Activated CD4-positive, alpha-beta memory T cell treated with anti-CD3 and anti-CD28 coated beads for 36 hours (primary cell): ENCODE measurements around the gene RIPK4. TPM values are rescaled to one million over a fixed set of nuclear protein-coding genes. Genes with fewer than 3 reads are reported as not detected.
A peak's percentile ranks its signal among the peaks of the same experiment; 100 is the strongest.

ENCODE experiments used
- CTCF ChIA-PET: fragments of 350-600 bp; sonication (Branson Sonifier 250); formaldehyde crosslinking; loops from one replicate; lab custom pipeline; 2021; ENCODE audit warnings: antibody characterized with exemption, inconsistent platforms; lab: Charles Lee
- POLR2A ChIA-PET: fragments of 350-600 bp; sonication (Branson Sonifier 250); formaldehyde crosslinking; loops from one replicate; lab custom pipeline; 2021; ENCODE audit warnings: antibody characterized with exemption; lab: Charles Lee
- DNase-seq: peaks from one replicate; pipeline ENCODE4 v3.0.0-alpha.2; 2020
- H3K27ac Mint-ChIP-seq: one replicate; pipeline ENCODE4 v1.8.0; 2021; ENCODE audit warnings: mixed read lengths
- H3K27me3 Mint-ChIP-seq: one replicate; pipeline ENCODE4 v1.8.0; 2021; ENCODE audit warnings: mixed read lengths
- H3K36me3 Mint-ChIP-seq: one replicate; pipeline ENCODE4 v1.8.0; 2021; ENCODE audit warnings: mixed read lengths
- H3K4me1 Mint-ChIP-seq: one replicate; pipeline ENCODE4 v1.8.0; 2021; ENCODE audit warnings: low read depth, mixed read lengths
- H3K4me3 Mint-ChIP-seq: one replicate; pipeline ENCODE4 v1.8.0; 2021; ENCODE audit warnings: mild to moderate bottlenecking, mixed read lengths
- H3K9me3 Mint-ChIP-seq: one replicate; pipeline ENCODE4 v1.8.0; 2021; ENCODE audit warnings: mixed read lengths
- intact Hi-C: fragments of 100-400 bp; cut with micrococcal nuclease; formaldehyde crosslinking; loops from one replicate; pipeline ENCODE4 v1.15.1; 2023
- total RNA-seq, 2 experiments: library from RNA; stranded (reverse); gene quantifications; one replicate each; pipeline ENCODE4 v1.2.3, GENCODE V29; 2021

Gene RIPK4
- total RNA-seq, 2 experiments from 2014 or later = 0.10 to 0.24 TPM

DNA sequence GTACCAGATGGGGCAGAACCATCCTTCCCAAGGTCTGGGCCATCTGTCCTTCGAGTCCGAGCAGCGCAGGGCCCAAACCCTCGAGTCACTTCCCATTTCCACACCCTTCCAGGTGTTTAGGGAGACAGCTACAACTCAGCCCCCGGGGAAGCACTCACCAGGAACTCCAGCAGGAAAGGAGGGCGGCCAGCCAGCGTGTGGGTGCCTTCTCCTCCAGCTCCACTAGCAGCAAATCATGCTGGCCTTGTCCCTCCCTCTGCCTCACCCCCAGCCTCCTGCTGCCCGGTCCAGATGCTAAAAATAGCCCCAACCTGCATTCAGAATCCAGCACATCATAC lies 56.1 kb downstream of the RIPK4 start:
- peaks cover 11% of the 10 kb centered on the region for H3K4me1 Mint-ChIP-seq
- DNase-seq = no peak
- intact Hi-C loops = no loop called here
- ChIA-PET POLR2A (no interaction called here), CTCF (no interaction called here)
- no peak overlapping the region for H3K27ac Mint-ChIP-seq
- peaks cover 2% of the 10 kb centered on the region for H3K36me3 Mint-ChIP-seq
- peaks cover 9% of the 10 kb centered on the region for H3K9me3 Mint-ChIP-seq
- H3K27me3 Mint-ChIP-seq = peaks cover 45% of the 10 kb centered on the region
- no peak overlapping the region for H3K4me3 Mint-ChIP-seq

DNA sequence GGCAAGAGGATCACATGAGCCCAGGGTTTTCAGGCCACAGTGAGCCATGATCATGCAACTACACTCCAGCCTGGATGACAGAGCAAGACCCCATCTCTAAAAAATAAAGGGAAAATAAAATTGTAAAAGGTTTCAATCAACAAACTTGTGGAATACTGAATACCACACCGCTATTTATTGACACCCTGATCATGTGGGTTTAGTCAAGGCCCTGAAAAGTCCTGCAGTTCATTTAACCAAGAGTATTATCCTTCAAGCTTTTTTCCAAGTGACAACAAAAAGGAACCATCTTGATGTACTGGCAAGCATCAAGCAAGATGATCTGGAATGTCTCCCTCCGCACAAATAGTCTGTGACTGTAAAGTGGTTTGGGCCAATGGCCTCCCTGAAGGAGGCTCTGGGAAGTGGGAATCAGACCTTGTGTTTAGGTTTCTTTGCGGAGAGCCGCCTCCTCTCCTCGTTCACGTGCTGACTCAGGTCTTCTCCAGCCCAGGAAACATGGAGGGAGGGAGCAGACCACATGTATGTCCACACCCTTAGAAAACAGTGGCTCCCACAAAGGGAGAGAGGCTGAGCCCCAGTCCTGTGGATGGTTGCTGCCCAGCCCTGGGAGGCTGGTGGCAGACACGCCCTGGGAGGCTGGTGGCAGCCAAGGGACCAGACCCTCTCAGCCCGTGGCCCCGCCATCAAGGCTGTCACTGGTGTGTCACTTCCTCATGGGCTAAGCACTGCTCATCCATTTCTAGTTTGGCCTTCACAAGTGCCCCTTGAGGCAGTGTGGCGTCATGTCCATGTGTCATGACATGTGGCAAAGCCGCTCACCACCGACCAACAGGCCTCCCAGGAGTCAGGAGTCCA lies 56.7 kb downstream of the RIPK4 start:
- Mint-ChIP-seq H3K27me3 (peaks cover 44% of the 10 kb centered on the region), H3K27ac (no peak overlapping the region), H3K4me3 (no peak overlapping the region), H3K9me3 (peaks cover 9% of the 10 kb centered on the region), H3K4me1 (peaks cover 11% of the 10 kb centered on the region), H3K36me3 (peaks cover 2% of the 10 kb centered on the region)
- intact Hi-C loops = no loop called here
- ChIA-PET CTCF (no interaction called here), POLR2A (no interaction called here)
- DNase-seq = no peak

DNA sequence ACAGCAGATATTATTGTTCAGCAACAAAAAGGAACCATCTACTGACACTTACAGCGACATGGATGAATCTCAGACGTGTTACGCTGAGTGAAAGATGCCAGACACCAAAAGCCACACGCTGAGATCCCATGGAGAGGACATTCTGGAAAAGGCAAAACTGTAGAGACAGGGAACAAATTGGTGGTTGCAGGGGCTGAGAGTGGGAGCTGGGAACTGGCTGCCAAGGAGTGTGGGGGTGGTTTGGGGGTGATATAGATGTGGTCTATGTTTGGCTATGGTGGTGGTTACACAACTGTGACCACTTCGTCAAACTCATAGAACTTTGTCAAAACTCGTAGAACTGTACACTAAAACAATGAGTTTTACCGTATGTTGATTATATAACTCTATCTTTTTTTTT lies 57.7 kb downstream of the RIPK4 start:
- H3K36me3 Mint-ChIP-seq = peaks cover 2% of the 10 kb centered on the region
- ChIA-PET CTCF (no interaction called here), POLR2A (no interaction called here)
- no peak for DNase-seq
- intact Hi-C loops = no loop called here
- peaks cover 36% of the 10 kb centered on the region for H3K27me3 Mint-ChIP-seq
- peaks cover 11% of the 10 kb centered on the region for H3K4me1 Mint-ChIP-seq
- peaks cover 9% of the 10 kb centered on the region for H3K9me3 Mint-ChIP-seq
- H3K27ac Mint-ChIP-seq = no peak overlapping the region
- no peak overlapping the region for H3K4me3 Mint-ChIP-seq

DNA sequence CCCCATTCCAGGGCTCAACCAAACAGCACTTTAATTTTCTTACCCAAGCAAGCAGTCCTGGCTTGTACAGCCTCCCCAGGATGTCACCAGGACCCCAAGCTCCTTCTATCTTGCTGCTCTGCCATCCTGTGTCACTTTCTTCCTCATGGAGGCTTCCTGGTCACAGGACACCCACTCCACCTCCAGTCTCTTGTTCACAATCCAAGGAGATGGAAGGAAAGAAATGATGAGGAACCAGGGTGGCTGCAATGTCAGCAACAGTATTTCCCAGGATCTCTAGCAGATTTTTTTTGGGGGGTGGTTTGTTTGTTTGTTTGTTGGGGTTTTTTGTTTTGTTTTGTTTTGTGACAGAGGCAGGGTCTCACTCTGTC lies 58.9 kb downstream of the RIPK4 start:
- H3K27me3 Mint-ChIP-seq = peaks cover 37% of the 10 kb centered on the region
- POLR2A ChIA-PET = no interaction called here
- H3K4me3 Mint-ChIP-seq = no peak overlapping the region
- H3K9me3 Mint-ChIP-seq = peaks cover 9% of the 10 kb centered on the region
- no peak overlapping the region for H3K27ac Mint-ChIP-seq
- H3K36me3 Mint-ChIP-seq = peaks cover 2% of the 10 kb centered on the region
- intact Hi-C loops = no loop called here
- peaks cover 11% of the 10 kb centered on the region for H3K4me1 Mint-ChIP-seq
- CTCF ChIA-PET = no interaction called here
- no peak for DNase-seq

DNA sequence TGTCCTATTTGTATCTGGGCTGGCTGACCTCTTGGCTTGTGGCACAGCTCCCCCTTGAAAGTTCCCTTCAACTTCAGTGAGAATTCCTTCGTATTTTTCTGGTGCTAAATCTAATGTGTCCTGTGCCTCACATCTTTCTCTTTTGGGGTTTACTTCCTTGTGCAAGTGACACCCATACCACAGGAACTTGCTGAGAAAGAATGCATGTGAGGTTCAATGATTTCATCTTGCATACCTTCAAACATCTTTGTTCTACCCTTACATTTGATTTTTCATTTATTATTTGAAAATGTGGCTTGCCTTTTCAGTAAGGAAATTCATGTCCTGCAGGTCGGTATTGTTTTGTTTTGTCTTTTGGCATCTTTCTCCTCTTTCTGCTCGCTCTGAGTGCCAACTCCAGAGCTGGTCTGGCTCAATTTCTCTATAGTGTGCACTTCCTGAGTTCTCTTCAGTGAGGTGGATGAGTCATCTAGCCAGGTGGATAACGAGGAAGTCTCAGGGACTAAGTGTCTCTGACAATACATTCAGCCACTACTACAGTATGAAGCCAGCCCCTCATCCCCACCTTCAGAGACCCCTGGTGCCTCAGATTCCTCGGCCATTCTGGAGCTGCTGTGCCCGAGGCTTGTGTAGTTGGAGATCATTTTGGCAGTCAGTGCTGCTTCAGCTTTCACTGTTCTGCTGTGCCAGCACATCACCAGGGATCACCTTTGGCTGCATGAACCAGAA lies 59.5 kb downstream of the RIPK4 start:
- CTCF ChIA-PET = no interaction called here

DNA sequence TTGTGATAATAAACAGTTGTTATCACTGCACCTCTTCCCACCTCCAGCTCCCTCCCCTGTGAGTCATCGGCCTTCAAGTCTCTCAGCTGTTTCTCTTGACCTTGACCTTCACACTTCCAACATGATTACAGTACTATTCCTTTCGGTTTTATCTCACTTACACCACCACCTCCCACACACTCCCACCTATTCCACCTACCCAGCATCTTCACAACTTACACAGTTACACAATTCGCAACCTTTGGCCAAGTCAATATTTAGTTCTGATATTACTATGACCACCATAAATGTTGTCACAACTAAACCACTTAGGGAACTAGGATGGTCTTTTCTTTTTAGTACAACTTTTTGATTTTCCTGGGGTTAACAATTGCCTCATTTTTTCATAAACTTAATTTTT lies 60.2 kb downstream of the RIPK4 start:
- Mint-ChIP-seq H3K9me3 (peaks cover 9% of the 10 kb centered on the region), H3K27me3 (peaks cover 39% of the 10 kb centered on the region), H3K36me3 (peaks cover 2% of the 10 kb centered on the region), H3K4me1 (peaks cover 11% of the 10 kb centered on the region), H3K27ac (no peak overlapping the region), H3K4me3 (no peak overlapping the region)
- intact Hi-C loops = no loop called here
- POLR2A ChIA-PET = no interaction called here
- CTCF ChIA-PET = no interaction called here
- peak; percentile 54 for DNase-seq

More for the DNA sequence above, 59.5 kb downstream of the RIPK4 start:
- Mint-ChIP-seq H3K9me3 (peaks cover 9% of the 10 kb centered on the region), H3K27me3 (peaks cover 40% of the 10 kb centered on the region), H3K4me1 (peaks cover 11% of the 10 kb centered on the region), H3K4me3 (no peak overlapping the region), H3K36me3 (peaks cover 2% of the 10 kb centered on the region), H3K27ac (no peak overlapping the region)
- POLR2A ChIA-PET = no interaction called here
- no peak for DNase-seq
- intact Hi-C loops = no loop called here

DNA sequence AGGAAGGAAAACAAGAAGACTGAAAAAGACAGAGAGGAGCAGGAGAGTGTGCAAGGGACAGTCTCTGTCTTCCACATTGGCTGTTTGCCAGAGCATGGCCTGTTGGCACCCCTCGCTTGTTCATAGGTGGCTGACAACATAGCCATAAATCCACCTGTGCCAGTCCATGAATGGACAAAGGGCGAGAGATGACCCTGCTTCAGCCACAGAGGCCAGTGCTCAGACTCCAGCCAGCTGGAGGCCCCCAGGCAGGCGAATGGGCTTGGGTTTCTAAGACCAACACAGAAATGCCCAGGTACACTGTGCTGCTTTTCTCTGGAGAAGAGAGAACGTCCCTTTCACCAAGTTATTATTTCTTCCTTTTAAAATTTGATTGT lies 60.6 kb downstream of the RIPK4 start:
- peaks cover 9% of the 10 kb centered on the region for H3K9me3 Mint-ChIP-seq
- CTCF ChIA-PET = no interaction called here
- H3K4me1 Mint-ChIP-seq = peaks cover 11% of the 10 kb centered on the region
- no peak for DNase-seq
- H3K27ac Mint-ChIP-seq = no peak overlapping the region
- POLR2A ChIA-PET = no interaction called here
- no peak overlapping the region for H3K4me3 Mint-ChIP-seq
- H3K36me3 Mint-ChIP-seq = peaks cover 2% of the 10 kb centered on the region
- peaks cover 36% of the 10 kb centered on the region for H3K27me3 Mint-ChIP-seq
- intact Hi-C loops = no loop called here

DNA sequence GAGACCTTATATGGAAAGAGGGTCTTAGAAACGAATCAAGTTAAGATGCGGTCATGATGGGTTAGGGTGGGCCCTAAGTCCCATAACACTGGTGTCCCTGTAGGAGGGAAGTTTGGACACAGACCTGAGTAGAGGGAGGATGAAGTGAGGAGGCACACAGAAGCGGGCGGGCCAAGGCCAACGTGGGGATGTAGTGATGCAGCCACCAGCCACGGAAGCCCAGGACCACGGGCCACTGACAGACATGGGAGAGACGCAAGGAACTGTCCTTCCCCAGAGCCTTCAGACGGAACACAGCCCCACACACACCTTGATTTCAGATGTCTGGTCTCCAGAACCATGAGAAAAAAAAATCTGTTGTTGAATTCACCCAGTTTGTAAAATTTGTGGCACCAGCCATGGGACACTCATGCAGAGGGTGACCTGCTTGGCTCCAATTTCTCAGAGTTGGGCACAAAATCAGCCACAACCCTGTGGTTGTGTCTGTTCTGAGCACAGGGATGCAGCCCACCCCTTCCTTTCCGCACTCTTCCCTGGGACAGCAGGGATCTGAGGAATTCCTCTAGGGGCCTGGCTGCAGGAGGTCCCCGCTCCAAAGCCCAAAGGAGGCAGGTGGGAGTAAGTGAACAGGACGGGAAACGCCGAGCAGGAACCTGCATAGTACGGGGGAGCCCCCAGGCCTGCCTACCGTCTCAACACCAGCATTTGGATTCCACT lies 61.1 kb downstream of the RIPK4 start:
- Mint-ChIP-seq H3K27ac (no peak overlapping the region), H3K9me3 (peaks cover 9% of the 10 kb centered on the region), H3K4me1 (peaks cover 11% of the 10 kb centered on the region), H3K4me3 (no peak overlapping the region), H3K36me3 (peaks cover 2% of the 10 kb centered on the region), H3K27me3 (peaks cover 34% of the 10 kb centered on the region)
- CTCF ChIA-PET = no interaction called here
- DNase-seq = no peak
- POLR2A ChIA-PET = no interaction called here
- intact Hi-C loops = no loop called here

DNA sequence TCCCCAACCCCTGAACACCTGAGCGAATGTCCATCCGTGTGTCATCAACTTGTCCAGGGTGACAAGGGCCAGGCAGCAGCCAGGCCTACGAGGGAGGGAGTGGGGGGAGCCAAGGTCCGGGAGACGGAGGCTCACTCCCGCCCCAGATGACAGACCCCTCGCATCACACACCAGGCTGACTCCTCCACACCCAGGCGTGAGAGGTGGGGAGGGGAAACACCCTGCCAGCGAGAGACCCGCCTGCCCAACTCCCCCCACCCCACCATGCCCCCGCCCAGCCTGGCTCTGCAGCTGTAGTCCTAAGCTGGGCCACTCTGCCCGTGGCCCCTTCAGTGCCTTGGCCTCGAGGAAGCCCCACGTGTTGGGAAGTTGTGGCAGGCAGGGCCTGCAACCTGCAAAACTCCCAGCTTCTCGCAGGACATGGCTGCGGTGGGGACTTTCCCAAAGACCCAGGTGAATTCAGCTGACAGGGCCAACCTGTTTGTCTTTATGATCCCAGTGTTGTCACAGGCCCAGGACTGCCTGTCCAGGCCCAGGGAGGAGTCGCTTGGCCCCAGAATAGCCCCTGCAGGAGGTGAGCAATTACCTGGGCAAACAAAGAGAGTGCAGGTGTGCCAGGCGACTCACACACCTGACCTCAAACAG lies 62.9 kb downstream of the RIPK4 start:
- H3K27me3 Mint-ChIP-seq = peaks cover 33% of the 10 kb centered on the region
- H3K9me3 Mint-ChIP-seq = peaks cover 9% of the 10 kb centered on the region
- POLR2A ChIA-PET = no interaction called here
- no peak overlapping the region for H3K4me3 Mint-ChIP-seq
- peaks cover 11% of the 10 kb centered on the region for H3K4me1 Mint-ChIP-seq
- intact Hi-C loops = no loop called here
- peaks cover 2% of the 10 kb centered on the region for H3K36me3 Mint-ChIP-seq
- CTCF ChIA-PET = no interaction called here
- no peak overlapping the region for H3K27ac Mint-ChIP-seq
- DNase-seq = no peak

DNA sequence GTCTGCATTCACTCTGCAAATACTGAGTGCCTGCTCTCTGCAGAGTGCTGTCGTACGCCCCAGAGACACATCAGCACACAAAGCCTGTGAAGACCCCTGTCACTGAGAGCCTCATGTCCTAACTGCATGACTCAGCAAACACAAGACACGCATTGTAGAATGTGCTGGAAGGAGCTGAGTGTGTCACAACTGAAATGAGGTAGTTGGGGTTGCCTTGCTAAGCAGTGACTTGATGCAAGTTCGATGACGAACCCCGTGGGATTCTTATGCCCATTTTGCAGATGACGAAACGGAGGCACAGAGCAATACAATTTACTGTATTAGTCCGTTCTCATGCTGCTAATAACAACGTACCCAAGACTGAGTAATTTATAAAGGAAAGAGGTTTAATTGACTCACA lies 65.1 kb downstream of the RIPK4 start:
- Mint-ChIP-seq H3K4me1 (peaks cover 3% of the 10 kb centered on the region), H3K27me3 (peaks cover 25% of the 10 kb centered on the region)
- CTCF ChIA-PET = no interaction called here

DNA sequence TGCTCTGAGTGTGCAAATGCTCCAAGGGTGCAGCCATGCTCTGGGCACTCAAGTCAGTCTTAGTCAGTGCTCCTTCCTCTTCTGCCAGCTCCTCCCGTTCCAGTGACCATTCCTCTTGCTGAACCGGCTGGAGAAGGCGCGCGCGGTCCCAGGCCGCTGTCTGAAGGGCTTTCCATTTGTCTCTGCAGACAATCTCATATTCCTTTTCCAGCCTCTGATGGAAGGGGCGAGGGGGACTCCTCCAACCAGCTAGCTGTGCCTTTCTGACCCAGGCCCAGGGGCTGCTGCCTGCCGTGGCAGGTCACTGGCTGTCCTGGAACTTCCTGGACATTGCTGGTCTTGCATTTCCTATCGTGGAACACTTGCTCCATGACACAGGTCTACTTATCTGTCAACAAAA lies 67.5 kb downstream of the RIPK4 start:
- intact Hi-C loops = no loop called here
- Mint-ChIP-seq H3K27me3 (peaks cover 27% of the 10 kb centered on the region), H3K4me3 (no peak overlapping the region), H3K36me3 (no peaks in the 10 kb centered on the region), H3K27ac (no peak overlapping the region), H3K4me1 (no peaks in the 10 kb centered on the region), H3K9me3 (no peaks in the 10 kb centered on the region)
- POLR2A ChIA-PET = no interaction called here
- CTCF ChIA-PET = no interaction called here
- DNase-seq = no peak

More for the DNA sequence above, 65.1 kb downstream of the RIPK4 start:
- no peak for DNase-seq
- intact Hi-C loops = no loop called here
- Mint-ChIP-seq H3K36me3 (no peaks in the 10 kb centered on the region), H3K9me3 (peaks cover 2% of the 10 kb centered on the region), H3K27ac (no peak overlapping the region), H3K4me3 (no peak overlapping the region)
- POLR2A ChIA-PET = no interaction called here

DNA sequence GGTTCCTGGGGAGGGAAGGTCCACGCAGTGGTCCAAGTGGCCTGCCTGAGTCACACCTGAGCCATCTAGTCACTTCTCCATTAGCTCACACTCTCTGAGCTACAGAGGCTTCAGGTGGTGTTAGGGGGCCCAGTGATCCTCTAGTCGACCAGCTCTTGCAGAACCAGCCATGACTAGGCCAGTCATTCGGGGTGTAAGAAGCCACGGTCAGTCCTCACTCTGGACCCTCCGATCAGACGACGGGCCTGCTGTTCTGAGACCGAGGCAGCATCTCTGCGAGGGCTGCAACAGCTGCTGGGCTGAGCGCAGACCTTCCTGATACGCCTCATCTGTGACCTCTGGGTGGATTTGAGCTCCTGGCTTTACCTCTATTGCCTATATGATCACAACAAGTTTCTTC lies 68.8 kb downstream of the RIPK4 start:
- ChIA-PET POLR2A (no interaction called here), CTCF (no interaction called here)
- Mint-ChIP-seq H3K9me3 (no peaks in the 10 kb centered on the region), H3K36me3 (no peaks in the 10 kb centered on the region), H3K27ac (no peak overlapping the region), H3K4me1 (no peaks in the 10 kb centered on the region), H3K27me3 (peaks cover 31% of the 10 kb centered on the region), H3K4me3 (no peak overlapping the region)
- intact Hi-C loops = no loop called here
- no peak for DNase-seq
